Measurements from ENCODE around the gene TALDO1.
"Not testable (repeated sequence)": the region's sequence is repeated elsewhere in the genome, so short reads cannot be mapped to it uniquely, and the experiment has no call there.

TALDO1 gene

DNA sequence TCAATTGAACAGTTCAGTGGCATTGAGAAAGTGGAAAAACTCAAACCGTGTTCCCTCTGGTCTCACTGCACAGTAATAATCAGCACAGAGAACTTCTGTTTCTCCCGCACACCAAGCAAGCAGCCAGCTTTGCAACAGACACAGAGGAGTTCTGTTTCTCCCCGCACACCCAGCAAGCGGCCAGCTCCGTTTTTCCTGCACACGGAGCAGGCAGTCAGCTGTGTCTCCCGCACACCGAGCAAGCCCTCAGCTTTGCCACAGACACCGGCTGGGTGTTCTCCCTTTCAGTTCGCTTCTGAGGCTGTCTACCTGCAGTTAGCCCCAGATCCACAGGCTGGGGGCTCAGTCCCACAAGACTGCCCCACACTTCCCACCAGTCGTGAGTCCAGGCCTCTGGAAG is 9.9 kb upstream of the TALDO1 start:
- Histone ChIP-seq H3K36me3 (ENCODE audit: control insufficient read depth, insufficient read depth, low read length) (no peaks in the 10 kb centered on the region), H3K4me3 (ENCODE audit: insufficient read depth, low read depth, low read length, poor library complexity, severe bottlenecking) (peak overlapping the region; percentile 24), H3K27me3 (replicated peaks; ENCODE audit: control insufficient read depth, insufficient read depth, low read length, poor library complexity, severe bottlenecking) (no peaks in the 10 kb centered on the region), H3K27ac (ENCODE audit: insufficient read depth, low read length, poor library complexity, severe bottlenecking) (no peak overlapping the region), H3K4me1 (ENCODE audit: control insufficient read depth, insufficient read depth, low read length, poor library complexity, severe bottlenecking) (peaks cover 7% of the 10 kb centered on the region), H3K9me3 (ENCODE audit: control insufficient read depth, low read length) (no peaks in the 10 kb centered on the region)
- DNase-seq: no peak

DNA sequence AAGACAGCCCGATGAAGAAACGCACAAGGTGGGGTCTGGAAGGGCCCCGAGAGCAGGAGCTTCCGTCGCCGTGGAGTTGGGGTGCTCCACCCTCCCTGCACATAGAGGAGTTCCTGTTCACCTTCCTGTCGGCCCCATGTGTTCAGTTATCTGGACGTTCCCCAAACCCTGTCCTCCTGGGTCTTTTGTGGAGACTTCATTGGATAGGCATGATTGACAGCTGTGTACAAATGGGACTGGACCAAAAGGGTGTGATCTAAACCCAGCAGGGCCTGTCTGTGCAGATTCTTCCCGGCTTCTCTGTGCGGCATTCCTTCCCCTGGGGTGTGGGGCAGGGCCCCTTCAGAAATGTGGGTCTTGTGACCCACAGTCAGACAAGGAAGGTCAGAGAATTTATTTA is 9.4 kb upstream of the TALDO1 start:
- H3K9me3 ChIP-seq (ENCODE audit: control insufficient read depth, low read length); DNase-seq; H3K4me1 ChIP-seq (ENCODE audit: control insufficient read depth, insufficient read depth, low read length, poor library complexity, severe bottlenecking); H3K27me3 ChIP-seq (replicated peaks; ENCODE audit: control insufficient read depth, insufficient read depth, low read length, poor library complexity, severe bottlenecking); H3K36me3 ChIP-seq (ENCODE audit: control insufficient read depth, insufficient read depth, low read length); H3K27ac ChIP-seq (ENCODE audit: insufficient read depth, low read length, poor library complexity, severe bottlenecking): not testable (repeated sequence)
- peak overlapping the region; percentile 24 for H3K4me3 ChIP-seq (ENCODE audit: insufficient read depth, low read depth, low read length, poor library complexity, severe bottlenecking)

DNA sequence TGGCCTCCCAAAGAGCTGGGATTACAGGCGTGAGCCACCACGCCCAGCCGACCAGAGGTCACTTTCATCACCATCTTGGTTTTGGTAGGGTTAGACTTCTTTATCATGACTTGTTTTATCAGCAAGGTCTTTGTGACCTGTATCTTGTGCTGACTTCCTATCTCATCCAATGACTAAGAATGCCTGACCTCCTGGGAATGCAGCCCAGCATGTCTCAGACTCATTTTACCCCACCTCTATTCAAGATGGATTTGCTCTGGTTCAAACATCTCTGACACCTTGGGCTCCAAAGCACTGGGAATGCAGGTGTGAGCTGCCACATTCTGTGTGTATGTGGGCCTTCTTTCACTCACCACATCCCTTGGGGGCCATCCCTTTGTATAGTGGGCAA is 5.1 kb upstream of the TALDO1 start:
- no peaks in the 10 kb centered on the region for H3K9me3 ChIP-seq (ENCODE audit: control insufficient read depth, low read length)
- DNase-seq: no peak
- no peak overlapping the region for H3K4me3 ChIP-seq (ENCODE audit: insufficient read depth, low read depth, low read length, poor library complexity, severe bottlenecking)
- peaks cover 10% of the 10 kb centered on the region for H3K4me1 ChIP-seq (ENCODE audit: control insufficient read depth, insufficient read depth, low read length, poor library complexity, severe bottlenecking)
- H3K27ac ChIP-seq (ENCODE audit: insufficient read depth, low read length, poor library complexity, severe bottlenecking): no peak overlapping the region
- no peaks in the 10 kb centered on the region for H3K36me3 ChIP-seq (ENCODE audit: control insufficient read depth, insufficient read depth, low read length)
- no peaks in the 10 kb centered on the region for H3K27me3 ChIP-seq (replicated peaks; ENCODE audit: control insufficient read depth, insufficient read depth, low read length, poor library complexity, severe bottlenecking)

DNA sequence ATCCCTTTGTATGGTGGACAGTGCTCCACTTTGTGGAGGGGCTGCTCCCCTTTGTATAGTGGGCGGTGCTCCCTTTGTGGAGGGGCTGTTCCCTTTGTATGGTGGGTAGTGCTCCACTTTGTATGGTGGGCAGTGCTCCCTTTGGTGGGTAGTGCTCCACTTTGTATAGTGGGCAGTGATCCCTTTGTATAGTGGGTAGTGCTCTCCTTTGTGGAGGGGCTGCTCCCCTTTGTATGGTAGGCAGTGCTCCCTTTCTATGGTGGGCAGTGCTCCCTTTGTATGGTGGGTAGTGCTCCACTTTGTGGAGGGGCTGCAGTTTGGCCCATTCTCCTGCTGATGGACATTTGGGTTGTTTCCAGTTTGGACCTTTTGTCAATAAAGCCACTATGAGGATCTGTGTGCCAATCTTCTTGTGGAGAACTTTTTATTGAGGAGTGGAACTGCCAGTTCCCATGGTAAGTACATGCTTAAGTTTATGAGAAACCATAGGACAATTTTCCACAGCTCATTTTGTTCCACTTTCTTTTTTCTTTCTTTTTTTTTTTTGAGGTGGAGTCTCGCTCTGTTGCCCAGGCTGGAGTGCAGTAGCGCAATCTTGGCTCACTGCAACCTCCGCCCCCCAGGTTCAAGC is 4.6 kb upstream of the TALDO1 start:
- DNase-seq: no peak

DNA sequence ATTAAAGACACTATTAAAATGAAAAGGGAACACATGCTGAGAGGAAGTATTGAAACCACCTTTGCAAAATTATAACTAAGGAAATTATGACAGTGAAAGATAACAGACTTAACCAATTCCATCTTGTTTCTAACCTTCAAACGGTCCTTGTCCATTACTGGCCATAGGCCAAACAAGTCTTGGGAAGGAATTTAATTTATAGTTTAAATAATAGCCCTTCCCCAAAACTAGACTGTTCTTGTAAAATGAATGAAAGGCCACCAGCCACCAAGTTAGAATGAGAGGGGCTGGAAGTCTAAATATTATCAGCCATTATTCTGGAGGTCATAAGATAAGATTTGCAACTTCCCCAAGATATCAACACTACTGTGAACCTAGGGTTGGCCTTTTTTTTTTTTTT is 1.8 kb upstream of the TALDO1 start:
- no peaks in the 10 kb centered on the region for H3K27me3 ChIP-seq (replicated peaks; ENCODE audit: control insufficient read depth, insufficient read depth, low read length, poor library complexity, severe bottlenecking)
- no peak for DNase-seq
- peaks cover 14% of the 10 kb centered on the region for H3K4me1 ChIP-seq (ENCODE audit: control insufficient read depth, insufficient read depth, low read length, poor library complexity, severe bottlenecking)
- no peaks in the 10 kb centered on the region for H3K36me3 ChIP-seq (ENCODE audit: control insufficient read depth, insufficient read depth, low read length)
- no peak overlapping the region for H3K4me3 ChIP-seq (ENCODE audit: insufficient read depth, low read depth, low read length, poor library complexity, severe bottlenecking)
- H3K9me3 ChIP-seq (ENCODE audit: control insufficient read depth, low read length): no peaks in the 10 kb centered on the region
- no peak overlapping the region for H3K27ac ChIP-seq (ENCODE audit: insufficient read depth, low read length, poor library complexity, severe bottlenecking)

More for the DNA sequence above, 4.6 kb upstream of the TALDO1 start:
- no peak overlapping the region for H3K27ac ChIP-seq (ENCODE audit: insufficient read depth, low read length, poor library complexity, severe bottlenecking)
- H3K36me3 ChIP-seq (ENCODE audit: control insufficient read depth, insufficient read depth, low read length): no peaks in the 10 kb centered on the region
- H3K27me3 ChIP-seq (replicated peaks; ENCODE audit: control insufficient read depth, insufficient read depth, low read length, poor library complexity, severe bottlenecking): no peaks in the 10 kb centered on the region
- peaks cover 8% of the 10 kb centered on the region for H3K4me1 ChIP-seq (ENCODE audit: control insufficient read depth, insufficient read depth, low read length, poor library complexity, severe bottlenecking)
- no peak overlapping the region for H3K4me3 ChIP-seq (ENCODE audit: insufficient read depth, low read depth, low read length, poor library complexity, severe bottlenecking)
- no peaks in the 10 kb centered on the region for H3K9me3 ChIP-seq (ENCODE audit: control insufficient read depth, low read length)

DNA sequence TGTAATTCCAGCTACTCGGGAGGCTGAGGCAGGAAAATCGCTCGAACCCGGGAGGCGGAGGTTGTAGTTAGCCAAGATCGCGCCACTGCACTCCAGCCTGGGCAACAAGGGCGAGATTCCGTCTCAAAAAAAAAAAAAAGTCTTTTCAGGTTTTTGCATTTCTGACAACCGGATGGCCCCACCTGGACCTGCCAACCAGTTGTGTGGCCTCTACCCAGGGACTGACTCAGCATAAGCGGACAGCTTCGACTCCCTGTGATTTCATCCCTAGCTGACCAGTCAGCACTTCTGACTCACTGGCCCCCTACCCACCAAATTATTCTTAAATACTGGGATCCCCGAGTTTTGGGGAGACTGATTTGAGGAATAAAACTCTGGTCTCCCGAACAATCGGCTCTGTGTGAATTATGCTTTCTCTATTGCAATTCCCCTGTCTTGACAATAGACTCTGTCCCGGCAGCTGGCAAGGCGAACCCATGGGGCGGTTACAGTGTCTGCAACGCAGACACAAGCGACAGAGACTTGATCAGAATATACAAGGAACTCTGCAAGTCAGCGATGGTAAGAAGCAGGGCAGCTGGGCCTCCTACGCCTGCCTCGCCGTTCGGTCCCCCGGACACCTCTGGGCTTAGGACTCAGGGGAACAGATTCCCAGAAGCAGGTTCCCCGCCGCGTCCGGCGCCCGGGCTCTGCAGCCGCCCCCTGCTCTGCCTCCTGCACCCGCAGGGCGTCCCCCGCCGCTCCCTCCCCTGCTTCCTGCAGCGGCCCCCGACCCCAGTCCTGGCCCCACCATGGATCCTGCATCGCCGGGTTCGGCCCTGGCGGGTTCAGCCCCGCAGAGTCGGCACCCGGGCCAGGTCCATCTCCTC is 741 bp upstream of the TALDO1 start:
- no peak for DNase-seq
- no peaks in the 10 kb centered on the region for H3K36me3 ChIP-seq (ENCODE audit: control insufficient read depth, insufficient read depth, low read length)
- peaks cover 14% of the 10 kb centered on the region for H3K4me1 ChIP-seq (ENCODE audit: control insufficient read depth, insufficient read depth, low read length, poor library complexity, severe bottlenecking)
- no peaks in the 10 kb centered on the region for H3K27me3 ChIP-seq (replicated peaks; ENCODE audit: control insufficient read depth, insufficient read depth, low read length, poor library complexity, severe bottlenecking)
- H3K9me3 ChIP-seq (ENCODE audit: control insufficient read depth, low read length): no peaks in the 10 kb centered on the region
- peak overlapping the region; percentile 66 for H3K27ac ChIP-seq (ENCODE audit: insufficient read depth, low read length, poor library complexity, severe bottlenecking)
- H3K4me3 ChIP-seq (ENCODE audit: insufficient read depth, low read depth, low read length, poor library complexity, severe bottlenecking): peak overlapping the region; percentile 87

DNA sequence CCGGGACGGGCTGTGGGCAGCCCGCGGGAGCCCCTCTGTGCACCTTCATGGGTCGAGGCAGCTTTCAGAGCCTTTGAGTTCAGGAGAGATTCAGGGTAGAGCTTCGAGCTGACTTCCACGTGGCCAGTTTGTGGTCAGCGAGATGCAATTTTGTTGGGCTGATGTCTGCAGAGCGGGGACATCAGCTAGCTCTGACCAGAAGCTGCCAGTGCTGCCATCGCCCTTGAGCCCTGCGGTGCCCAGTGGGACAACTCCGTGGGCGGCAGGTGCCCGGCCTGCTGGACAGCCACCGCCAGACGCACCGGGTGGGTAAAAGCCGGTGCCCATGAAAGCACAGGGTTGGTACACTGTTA is 719 bp downstream of the TALDO1 start:
- no peak for DNase-seq
- Histone ChIP-seq H3K27me3 (replicated peaks; ENCODE audit: control insufficient read depth, insufficient read depth, low read length, poor library complexity, severe bottlenecking) (no peaks in the 10 kb centered on the region), H3K4me1 (ENCODE audit: control insufficient read depth, insufficient read depth, low read length, poor library complexity, severe bottlenecking) (peaks cover 14% of the 10 kb centered on the region), H3K9me3 (ENCODE audit: control insufficient read depth, low read length) (no peaks in the 10 kb centered on the region), H3K36me3 (ENCODE audit: control insufficient read depth, insufficient read depth, low read length) (peaks cover 3% of the 10 kb centered on the region), H3K27ac (ENCODE audit: insufficient read depth, low read length, poor library complexity, severe bottlenecking) (peak overlapping the region; percentile 66), H3K4me3 (ENCODE audit: insufficient read depth, low read depth, low read length, poor library complexity, severe bottlenecking) (peak overlapping the region; percentile 87)

DNA sequence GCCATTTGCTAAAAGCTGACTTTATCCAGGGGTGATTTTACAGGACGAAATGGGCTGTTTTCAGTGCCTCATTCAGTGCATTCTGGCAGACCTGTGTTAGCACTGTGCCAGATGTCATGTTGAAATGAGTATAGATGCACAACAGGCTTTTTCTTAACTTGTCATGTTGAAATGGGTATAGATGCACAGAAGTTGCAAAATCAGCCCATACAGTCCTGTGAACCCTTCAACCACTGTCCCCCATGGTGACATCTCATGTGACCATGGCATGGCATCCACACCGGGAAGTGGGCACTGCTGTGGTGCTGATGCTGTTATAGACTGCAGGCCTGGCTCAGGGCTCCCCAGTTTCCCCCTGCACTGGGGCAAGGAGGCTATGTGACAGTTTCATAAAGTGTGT is 2.5 kb downstream of the TALDO1 start:
- H3K27me3 ChIP-seq (replicated peaks; ENCODE audit: control insufficient read depth, insufficient read depth, low read length, poor library complexity, severe bottlenecking): no peaks in the 10 kb centered on the region
- H3K4me1 ChIP-seq (ENCODE audit: control insufficient read depth, insufficient read depth, low read length, poor library complexity, severe bottlenecking): peaks cover 14% of the 10 kb centered on the region
- no peaks in the 10 kb centered on the region for H3K9me3 ChIP-seq (ENCODE audit: control insufficient read depth, low read length)
- DNase-seq: no peak
- H3K27ac ChIP-seq (ENCODE audit: insufficient read depth, low read length, poor library complexity, severe bottlenecking): no peak overlapping the region
- H3K4me3 ChIP-seq (ENCODE audit: insufficient read depth, low read depth, low read length, poor library complexity, severe bottlenecking): no peak overlapping the region
- H3K36me3 ChIP-seq (ENCODE audit: control insufficient read depth, insufficient read depth, low read length): peaks cover 3% of the 10 kb centered on the region

DNA sequence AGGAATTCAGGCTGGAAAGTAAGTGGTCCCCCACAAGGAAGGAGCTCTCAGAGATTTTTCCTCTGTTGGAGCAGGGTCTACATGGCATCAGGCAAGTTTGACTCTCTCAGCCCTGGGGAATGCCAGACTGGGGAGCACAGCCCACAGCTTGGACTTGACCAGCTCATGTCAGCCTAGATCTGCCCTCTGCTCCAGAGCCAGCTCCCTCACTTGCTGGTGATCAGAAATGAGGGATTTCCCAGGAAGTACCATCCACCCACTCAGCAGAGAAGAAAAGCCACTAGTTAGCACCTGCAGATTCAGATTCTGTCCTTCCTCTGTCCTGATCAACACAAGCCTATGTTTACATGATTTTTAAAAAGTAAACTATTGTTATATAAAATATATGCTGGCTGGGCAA is 13.0 kb downstream of the TALDO1 start:
- Histone ChIP-seq H3K9me3 (ENCODE audit: control insufficient read depth, low read length) (no peaks in the 10 kb centered on the region), H3K4me1 (ENCODE audit: control insufficient read depth, insufficient read depth, low read length, poor library complexity, severe bottlenecking) (no peaks in the 10 kb centered on the region), H3K27me3 (replicated peaks; ENCODE audit: control insufficient read depth, insufficient read depth, low read length, poor library complexity, severe bottlenecking) (no peaks in the 10 kb centered on the region), H3K27ac (ENCODE audit: insufficient read depth, low read length, poor library complexity, severe bottlenecking) (no peak overlapping the region), H3K4me3 (ENCODE audit: insufficient read depth, low read depth, low read length, poor library complexity, severe bottlenecking) (no peak overlapping the region), H3K36me3 (ENCODE audit: control insufficient read depth, insufficient read depth, low read length) (peaks cover 44% of the 10 kb centered on the region)
- no peak for DNase-seq

DNA sequence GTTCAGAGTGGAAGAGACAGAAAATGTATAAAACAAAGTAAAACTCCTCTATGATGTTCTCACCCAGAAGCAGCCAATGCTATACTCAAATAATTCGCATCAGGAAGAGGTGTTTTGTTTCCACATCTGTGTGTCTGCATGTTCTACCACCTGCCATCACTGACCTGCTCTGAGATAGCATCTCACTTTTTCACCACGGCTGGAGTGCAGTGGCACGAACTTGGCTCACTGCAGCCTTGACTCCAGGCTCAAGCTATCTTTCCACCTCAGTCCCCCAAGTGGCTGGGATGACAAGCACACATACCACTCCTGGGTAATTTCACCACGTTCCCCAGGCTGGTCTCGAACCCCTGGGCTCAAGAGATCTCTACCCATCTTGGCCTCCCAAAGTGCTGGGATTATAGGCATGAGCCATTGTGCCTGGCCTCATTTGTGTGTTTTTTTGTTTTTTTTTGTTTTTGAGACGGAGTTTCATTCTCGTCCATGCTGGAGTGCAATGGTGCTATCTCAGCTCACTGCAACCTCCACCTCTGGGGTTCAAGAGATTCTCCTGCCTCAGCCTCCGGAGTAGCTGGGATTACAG is 14.4 kb downstream of the TALDO1 start:
- DNase-seq: no peak
- H3K4me1 ChIP-seq (ENCODE audit: control insufficient read depth, insufficient read depth, low read length, poor library complexity, severe bottlenecking): no peaks in the 10 kb centered on the region
- peaks cover 44% of the 10 kb centered on the region for H3K36me3 ChIP-seq (ENCODE audit: control insufficient read depth, insufficient read depth, low read length)
- no peaks in the 10 kb centered on the region for H3K27me3 ChIP-seq (replicated peaks; ENCODE audit: control insufficient read depth, insufficient read depth, low read length, poor library complexity, severe bottlenecking)
- no peak overlapping the region for H3K27ac ChIP-seq (ENCODE audit: insufficient read depth, low read length, poor library complexity, severe bottlenecking)
- no peak overlapping the region for H3K4me3 ChIP-seq (ENCODE audit: insufficient read depth, low read depth, low read length, poor library complexity, severe bottlenecking)
- H3K9me3 ChIP-seq (ENCODE audit: control insufficient read depth, low read length): no peaks in the 10 kb centered on the region

All from effector memory CD4-positive, alpha-beta T cell (primary cell).